22Rv1 (cell line): ENCODE data around the gene KIF25.

Source experiments
- ZFX ChIP-seq: fragments of 450-650 bp; IDR thresholded peaks from 2 replicates; pipeline ENCODE4 v1.6.1; 2017; ENCODE audit warnings: antibody characterized with exemption, borderline replicate concordance
- TF ChIP-seq, protein P1 (sequence below): fragments of 450-650 bp; IDR thresholded peaks from 2 replicates; pipeline ENCODE4 v1.5.1; 2017; ENCODE audit warnings: mild to moderate bottlenecking

DNA sequence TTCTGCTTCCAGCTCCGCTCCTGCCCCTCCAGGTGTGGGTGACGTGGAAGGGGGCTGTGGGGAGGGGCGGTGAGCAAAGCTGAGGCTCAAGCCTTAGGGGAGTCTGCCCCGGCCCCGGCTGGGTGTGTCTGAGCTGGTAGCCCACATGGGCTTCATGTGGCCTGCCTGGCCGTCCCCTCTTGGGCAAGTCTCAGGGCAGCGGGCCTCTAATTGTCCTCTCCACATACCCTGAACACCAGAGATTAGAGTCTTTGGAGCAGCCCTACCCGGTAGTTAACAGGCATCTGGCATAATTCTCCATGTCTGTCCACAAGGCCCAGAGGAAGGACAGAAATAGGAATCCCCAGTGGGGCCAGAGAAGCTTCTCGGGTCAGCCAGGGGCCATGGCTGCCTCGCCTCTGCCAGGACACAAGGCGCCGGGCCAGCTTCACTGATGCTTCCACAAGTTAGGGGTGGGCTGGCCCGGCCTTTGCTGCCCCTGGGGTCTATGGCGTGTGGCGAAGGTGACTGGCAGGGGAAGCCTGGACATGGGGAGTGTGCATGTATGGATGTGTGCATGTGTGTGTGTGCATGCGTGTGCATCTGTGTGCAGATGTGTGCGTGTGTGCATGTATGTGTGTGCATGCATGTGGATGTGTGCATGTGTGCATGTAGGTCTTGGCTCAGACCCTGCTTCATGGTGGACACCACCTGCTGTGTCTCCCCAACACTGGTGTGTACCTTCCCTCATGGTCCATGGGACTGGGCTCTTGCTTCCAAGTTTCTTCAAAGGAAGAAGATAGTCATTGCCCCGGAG, 57.5 kb downstream of the KIF25 start:
- TF ChIP-seq, protein P1, sequence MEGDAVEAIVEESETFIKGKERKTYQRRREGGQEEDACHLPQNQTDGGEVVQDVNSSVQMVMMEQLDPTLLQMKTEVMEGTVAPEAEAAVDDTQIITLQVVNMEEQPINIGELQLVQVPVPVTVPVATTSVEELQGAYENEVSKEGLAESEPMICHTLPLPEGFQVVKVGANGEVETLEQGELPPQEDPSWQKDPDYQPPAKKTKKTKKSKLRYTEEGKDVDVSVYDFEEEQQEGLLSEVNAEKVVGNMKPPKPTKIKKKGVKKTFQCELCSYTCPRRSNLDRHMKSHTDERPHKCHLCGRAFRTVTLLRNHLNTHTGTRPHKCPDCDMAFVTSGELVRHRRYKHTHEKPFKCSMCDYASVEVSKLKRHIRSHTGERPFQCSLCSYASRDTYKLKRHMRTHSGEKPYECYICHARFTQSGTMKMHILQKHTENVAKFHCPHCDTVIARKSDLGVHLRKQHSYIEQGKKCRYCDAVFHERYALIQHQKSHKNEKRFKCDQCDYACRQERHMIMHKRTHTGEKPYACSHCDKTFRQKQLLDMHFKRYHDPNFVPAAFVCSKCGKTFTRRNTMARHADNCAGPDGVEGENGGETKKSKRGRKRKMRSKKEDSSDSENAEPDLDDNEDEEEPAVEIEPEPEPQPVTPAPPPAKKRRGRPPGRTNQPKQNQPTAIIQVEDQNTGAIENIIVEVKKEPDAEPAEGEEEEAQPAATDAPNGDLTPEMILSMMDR, result no peak
- no peak for TF ChIP-seq ZFX
